Measurements from ENCODE around the gene WNT6.

DNA sequence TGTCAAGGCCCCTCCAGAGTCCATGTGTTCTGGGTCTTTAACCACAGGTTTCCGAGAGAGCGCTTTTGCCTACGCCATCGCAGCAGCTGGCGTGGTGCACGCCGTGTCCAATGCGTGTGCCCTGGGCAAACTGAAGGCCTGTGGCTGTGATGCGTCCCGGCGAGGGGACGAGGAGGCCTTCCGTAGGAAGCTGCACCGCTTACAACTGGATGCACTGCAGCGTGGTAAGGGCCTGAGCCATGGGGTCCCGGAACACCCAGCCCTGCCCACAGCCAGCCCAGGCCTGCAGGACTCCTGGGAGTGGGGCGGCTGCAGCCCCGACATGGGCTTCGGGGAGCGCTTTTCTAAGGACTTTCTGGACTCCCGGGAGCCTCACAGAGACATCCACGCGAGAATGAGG is 30.3 kb downstream of the WNT6 start:
- TF ChIP-seq, protein P1, sequence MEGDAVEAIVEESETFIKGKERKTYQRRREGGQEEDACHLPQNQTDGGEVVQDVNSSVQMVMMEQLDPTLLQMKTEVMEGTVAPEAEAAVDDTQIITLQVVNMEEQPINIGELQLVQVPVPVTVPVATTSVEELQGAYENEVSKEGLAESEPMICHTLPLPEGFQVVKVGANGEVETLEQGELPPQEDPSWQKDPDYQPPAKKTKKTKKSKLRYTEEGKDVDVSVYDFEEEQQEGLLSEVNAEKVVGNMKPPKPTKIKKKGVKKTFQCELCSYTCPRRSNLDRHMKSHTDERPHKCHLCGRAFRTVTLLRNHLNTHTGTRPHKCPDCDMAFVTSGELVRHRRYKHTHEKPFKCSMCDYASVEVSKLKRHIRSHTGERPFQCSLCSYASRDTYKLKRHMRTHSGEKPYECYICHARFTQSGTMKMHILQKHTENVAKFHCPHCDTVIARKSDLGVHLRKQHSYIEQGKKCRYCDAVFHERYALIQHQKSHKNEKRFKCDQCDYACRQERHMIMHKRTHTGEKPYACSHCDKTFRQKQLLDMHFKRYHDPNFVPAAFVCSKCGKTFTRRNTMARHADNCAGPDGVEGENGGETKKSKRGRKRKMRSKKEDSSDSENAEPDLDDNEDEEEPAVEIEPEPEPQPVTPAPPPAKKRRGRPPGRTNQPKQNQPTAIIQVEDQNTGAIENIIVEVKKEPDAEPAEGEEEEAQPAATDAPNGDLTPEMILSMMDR (IDR thresholded peaks at IDR 0.05; ENCODE audit: insufficient read depth, low read length, poor library complexity, severe bottlenecking): no peak
- no peak for TF ChIP-seq EZH2phosphoT487 (conservative IDR thresholded peaks at IDR 0.05; ENCODE audit: low read length)
